ENCODE results near the gene PKP1. TPM values are rescaled to one million over a fixed set of nuclear protein-coding genes. Genes with fewer than 3 reads are reported as not detected.

PKP1 gene
- total and polyA plus RNA-seq, 10 of the 15 experiments (the other 5 are each of a cell fraction or from before 2014, with no cell fraction given): 0.03 TPM; not detected in 9

DNA sequence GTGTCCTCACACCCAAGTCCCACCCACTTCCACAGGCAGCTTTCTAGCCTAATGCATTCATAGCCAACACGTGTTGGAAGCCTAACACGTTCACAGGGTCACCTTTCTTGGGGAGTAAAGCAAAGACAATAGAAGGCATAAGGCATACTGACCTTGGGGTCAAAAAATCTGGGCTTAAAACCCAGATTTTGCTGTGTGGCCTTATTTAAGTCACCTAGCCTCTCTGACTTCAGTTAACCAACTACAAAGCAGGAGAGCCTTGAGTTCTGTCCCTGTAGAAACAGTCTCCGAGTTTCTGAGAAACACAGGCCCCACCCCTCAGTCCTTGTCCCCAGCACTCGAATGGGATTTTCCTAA, 92.8 kb downstream of the PKP1 start:
- Histone ChIP-seq H3K9ac (ENCODE audit: control insufficient read depth, insufficient read depth, low read length) (no peak overlapping the region), H3K79me2 (ENCODE audit: control insufficient read depth, insufficient read depth, low read length) (no peaks in the 10 kb centered on the region), H3K4me3 (no peak overlapping the region), H3K9me3 (replicated peaks; ENCODE audit: control insufficient read depth, insufficient read depth, low read length) (no peaks in the 10 kb centered on the region), H3K4me2 (ENCODE audit: control insufficient read depth, insufficient read depth) (no peak overlapping the region), H3K27ac (ENCODE audit: control insufficient read depth, insufficient read depth) (no peak overlapping the region), H2AFZ (ENCODE audit: control insufficient read depth, low read depth, low read length) (no peak overlapping the region), H3K36me3 (ENCODE audit: control insufficient read depth in 2 of 2, insufficient read depth in 2 of 2, low read length in 1 of 2) (no peaks in the 10 kb centered on the region), H4K20me1 (ENCODE audit: control insufficient read depth, insufficient read depth) (no peaks in the 10 kb centered on the region; the same call in 1 of the 2 replicates), H3K27me3 (replicated peaks in 1 of 2; ENCODE audit: control insufficient read depth in 2 of 2, insufficient read depth in 2 of 2, low read length in 1 of 2) (peaks cover 0 to 4% of the 10 kb centered on the region in 2 experiments; a peak in 3 of 4 replicates), H3K4me1 (ENCODE audit: control insufficient read depth, insufficient read depth, low read length) (no peaks in the 10 kb centered on the region)
- FAIRE-seq (no peak), DNase-seq (ENCODE audit: low read depth, low spot score) (no peak), ATAC-seq (no peak)
- in situ Hi-C loops (cut with MboI) (no loop called here), intact Hi-C loops (cut with micrococcal nuclease; ENCODE audit: unreplicated experiment) (no loop called here)
- POLR2A ChIA-PET: no interaction called here
- RAD21 ChIA-PET (ENCODE audit: unreplicated experiment): interaction anchor here (1.6 kb wide), 1 partner anchor 34 kb away, joined by 3 read pairs; no protein-coding TSS in a partner anchor
- under 1% methylated on average over 4 of the region's 4 CpGs for WGBS (ENCODE audit: insufficient coverage, insufficient replicate concordance, low lambda C conversion rate, missing lambda C conversion rate)
- TF ChIP-seq, protein P1, sequence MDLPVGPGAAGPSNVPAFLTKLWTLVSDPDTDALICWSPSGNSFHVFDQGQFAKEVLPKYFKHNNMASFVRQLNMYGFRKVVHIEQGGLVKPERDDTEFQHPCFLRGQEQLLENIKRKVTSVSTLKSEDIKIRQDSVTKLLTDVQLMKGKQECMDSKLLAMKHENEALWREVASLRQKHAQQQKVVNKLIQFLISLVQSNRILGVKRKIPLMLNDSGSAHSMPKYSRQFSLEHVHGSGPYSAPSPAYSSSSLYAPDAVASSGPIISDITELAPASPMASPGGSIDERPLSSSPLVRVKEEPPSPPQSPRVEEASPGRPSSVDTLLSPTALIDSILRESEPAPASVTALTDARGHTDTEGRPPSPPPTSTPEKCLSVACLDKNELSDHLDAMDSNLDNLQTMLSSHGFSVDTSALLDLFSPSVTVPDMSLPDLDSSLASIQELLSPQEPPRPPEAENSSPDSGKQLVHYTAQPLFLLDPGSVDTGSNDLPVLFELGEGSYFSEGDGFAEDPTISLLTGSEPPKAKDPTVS (IDR thresholded peaks at IDR 0.05; ENCODE audit: low read depth, low read length): no peak
- TF ChIP-seq POLR2A (IDR thresholded peaks at IDR 0.05; ENCODE audit: low read depth, low read length) (no peak), TCF3 (IDR thresholded peaks at IDR 0.05; ENCODE audit: borderline replicate concordance, insufficient read depth, low read depth, low read length) (no peak)
- SMC1A ChIA-PET (ENCODE audit: uncharacterized antibody, unreplicated experiment): no interaction called here
- no TSS peak for BruUV-seq (replicated peaks)
- CTCF ChIA-PET: interaction anchor here (0.6 to 2.2 kb wide), 11 partner anchors 8 to 135 kb away, joined by 3 to 8 read pairs (median 3); no protein-coding TSS in a partner anchor

DNA sequence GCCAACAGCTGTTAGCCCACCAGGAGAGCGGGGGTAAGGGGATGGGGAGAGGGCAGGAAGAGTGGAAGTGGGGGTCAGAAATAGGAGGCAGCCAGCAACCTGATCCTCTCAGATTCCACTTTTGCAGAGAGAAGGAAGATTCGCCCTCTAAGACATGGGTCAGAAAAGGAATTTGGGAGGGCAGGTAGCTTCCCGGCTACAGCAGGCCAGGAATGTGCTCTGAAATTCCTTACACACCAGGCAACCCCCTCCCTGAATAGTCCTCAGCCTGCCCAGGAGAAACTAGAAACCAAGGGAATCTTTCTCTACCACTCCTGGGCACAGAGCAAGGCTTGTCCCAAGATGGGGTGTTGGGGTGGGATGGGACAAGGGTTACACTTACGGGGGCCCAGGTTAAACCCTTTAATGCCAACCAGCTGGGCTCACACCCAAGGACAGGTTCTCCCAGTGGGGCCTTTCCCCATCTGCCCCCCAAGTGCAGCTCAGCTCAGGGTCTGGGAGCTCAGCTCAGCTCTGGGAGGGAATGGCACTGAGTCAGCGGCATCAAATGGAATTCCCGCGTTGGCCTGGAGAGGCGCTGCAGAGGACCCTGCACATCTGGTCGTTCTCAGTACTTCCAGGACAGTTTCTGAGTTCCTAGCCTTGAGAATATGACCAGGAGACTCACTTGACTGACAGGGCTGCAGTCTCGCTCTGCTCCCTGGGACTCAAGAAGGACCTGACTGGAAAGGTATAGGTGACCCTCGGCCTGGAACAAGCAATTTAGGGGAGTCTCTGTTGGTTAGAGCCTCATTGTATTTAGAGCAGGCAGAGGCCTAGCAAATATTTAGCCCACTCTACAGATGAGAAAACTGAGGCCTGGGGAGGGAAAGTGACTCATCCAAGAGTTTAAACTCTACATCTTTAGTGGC, 93.4 kb downstream of the PKP1 start:
- H3K36me3 ChIP-seq (ENCODE audit: control insufficient read depth in 2 of 2, insufficient read depth in 2 of 2, low read length in 1 of 2): no peaks in the 10 kb centered on the region
- BruUV-seq (replicated peaks): no TSS peak
- H3K9me3 ChIP-seq (replicated peaks; ENCODE audit: control insufficient read depth, insufficient read depth, low read length): no peaks in the 10 kb centered on the region
- H3K4me2 ChIP-seq (ENCODE audit: control insufficient read depth, insufficient read depth): no peak overlapping the region
- H2AFZ ChIP-seq (ENCODE audit: control insufficient read depth, low read depth, low read length): no peak overlapping the region
- 25% methylated on average over 11 of the region's 11 CpGs for WGBS (ENCODE audit: insufficient coverage, insufficient replicate concordance, low lambda C conversion rate, missing lambda C conversion rate)
- ChIA-PET POLR2A (interaction anchor here (0.6 kb wide), 1 partner anchor 244 kb away, joined by 5 read pairs; no protein-coding TSS in a partner anchor), RAD21 (ENCODE audit: unreplicated experiment) (interaction anchor here (1.6 kb wide), 1 partner anchor 33 kb away, joined by 3 read pairs; no protein-coding TSS in a partner anchor), CTCF (interaction anchor here (0.6 to 2.2 kb wide), 10 partner anchors 7 to 134 kb away, joined by 3 to 8 read pairs (median 3); no protein-coding TSS in a partner anchor), SMC1A (ENCODE audit: uncharacterized antibody, unreplicated experiment) (no interaction called here)
- ATAC-seq: peak; percentile 89
- H3K27ac ChIP-seq (ENCODE audit: control insufficient read depth, insufficient read depth): no peak overlapping the region
- in situ Hi-C loops (cut with MboI) (no loop called here), intact Hi-C loops (cut with micrococcal nuclease; ENCODE audit: unreplicated experiment) (no loop called here)
- peaks cover 0 to 4% of the 10 kb centered on the region in 2 experiments; a peak in 3 of 4 replicates for H3K27me3 ChIP-seq (replicated peaks in 1 of 2; ENCODE audit: control insufficient read depth in 2 of 2, insufficient read depth in 2 of 2, low read length in 1 of 2)
- H3K79me2 ChIP-seq (ENCODE audit: control insufficient read depth, insufficient read depth, low read length): no peaks in the 10 kb centered on the region
- no peak overlapping the region for H3K9ac ChIP-seq (ENCODE audit: control insufficient read depth, insufficient read depth, low read length)
- no peak for FAIRE-seq
- H4K20me1 ChIP-seq (ENCODE audit: control insufficient read depth, insufficient read depth): no peaks in the 10 kb centered on the region; the same call in 1 of the 2 replicates
- H3K4me1 ChIP-seq (ENCODE audit: control insufficient read depth, insufficient read depth, low read length): no peaks in the 10 kb centered on the region
- no peak overlapping the region for H3K4me3 ChIP-seq
- TF ChIP-seq, protein P2, sequence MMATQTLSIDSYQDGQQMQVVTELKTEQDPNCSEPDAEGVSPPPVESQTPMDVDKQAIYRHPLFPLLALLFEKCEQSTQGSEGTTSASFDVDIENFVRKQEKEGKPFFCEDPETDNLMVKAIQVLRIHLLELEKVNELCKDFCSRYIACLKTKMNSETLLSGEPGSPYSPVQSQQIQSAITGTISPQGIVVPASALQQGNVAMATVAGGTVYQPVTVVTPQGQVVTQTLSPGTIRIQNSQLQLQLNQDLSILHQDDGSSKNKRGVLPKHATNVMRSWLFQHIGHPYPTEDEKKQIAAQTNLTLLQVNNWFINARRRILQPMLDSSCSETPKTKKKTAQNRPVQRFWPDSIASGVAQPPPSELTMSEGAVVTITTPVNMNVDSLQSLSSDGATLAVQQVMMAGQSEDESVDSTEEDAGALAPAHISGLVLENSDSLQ (IDR thresholded peaks at IDR 0.05): 0 out of 2 replicates have a peak, but pooled peaks have one; percentile 25
- TF ChIP-seq CHD1 (IDR thresholded peaks at IDR 0.05; ENCODE audit: low read depth, low read length) (no peak), PAX5 (IDR thresholded peaks at IDR 0.05; ENCODE audit: borderline replicate concordance, low read depth, low read length) (no peak)
- TF ChIP-seq, protein P3, sequence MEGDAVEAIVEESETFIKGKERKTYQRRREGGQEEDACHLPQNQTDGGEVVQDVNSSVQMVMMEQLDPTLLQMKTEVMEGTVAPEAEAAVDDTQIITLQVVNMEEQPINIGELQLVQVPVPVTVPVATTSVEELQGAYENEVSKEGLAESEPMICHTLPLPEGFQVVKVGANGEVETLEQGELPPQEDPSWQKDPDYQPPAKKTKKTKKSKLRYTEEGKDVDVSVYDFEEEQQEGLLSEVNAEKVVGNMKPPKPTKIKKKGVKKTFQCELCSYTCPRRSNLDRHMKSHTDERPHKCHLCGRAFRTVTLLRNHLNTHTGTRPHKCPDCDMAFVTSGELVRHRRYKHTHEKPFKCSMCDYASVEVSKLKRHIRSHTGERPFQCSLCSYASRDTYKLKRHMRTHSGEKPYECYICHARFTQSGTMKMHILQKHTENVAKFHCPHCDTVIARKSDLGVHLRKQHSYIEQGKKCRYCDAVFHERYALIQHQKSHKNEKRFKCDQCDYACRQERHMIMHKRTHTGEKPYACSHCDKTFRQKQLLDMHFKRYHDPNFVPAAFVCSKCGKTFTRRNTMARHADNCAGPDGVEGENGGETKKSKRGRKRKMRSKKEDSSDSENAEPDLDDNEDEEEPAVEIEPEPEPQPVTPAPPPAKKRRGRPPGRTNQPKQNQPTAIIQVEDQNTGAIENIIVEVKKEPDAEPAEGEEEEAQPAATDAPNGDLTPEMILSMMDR (IDR thresholded peaks at IDR 0.05 in 2 of 3, conservative IDR thresholded peaks at IDR 0.05 in 1 of 3; ENCODE audit: control insufficient read depth in 2 of 3, extremely low read depth in 1 of 3, insufficient read depth in 1 of 3, low read depth in 3 of 3, low read length in 3 of 3): peak; percentile 42 to 74 (median 71)
- no peak for DNase-seq (ENCODE audit: low read depth, low spot score)
